SU-DHL-6 (cell line): ENCODE results near the gene GPT2.

ENCODE experiments used
- H2AFZ ChIP-seq: fragments of 200-600 bp; sonication (generic); 2 replicates; pipeline ENCODE4 v1.6.1; 2014; ENCODE audit warnings: low read depth, mild to moderate bottlenecking, moderate library complexity, mixed read lengths, antibody characterized with exemption, low read length; ENCODE audit not compliant: severe bottlenecking
- H3F3A ChIP-seq: fragments of 200-600 bp; shearing (Covaris generic); 2 replicates; pipeline ENCODE4 v1.6.0; 2016; ENCODE audit warnings: antibody characterized with exemption, mild to moderate bottlenecking; ENCODE audit not compliant: insufficient read depth
- H3K27ac ChIP-seq: fragments of 200-600 bp; sonication (generic); 2 replicates; pipeline ENCODE4 v1.5.1; 2016; ENCODE audit warnings: low read depth, mild to moderate bottlenecking, low read length, moderate library complexity, mixed read lengths
- H3K27me3 ChIP-seq: fragments of 200-600 bp; sonication (generic), shearing (Covaris generic); 2 replicates; pipeline ENCODE4 v1.6.0; 2014; ENCODE audit warnings: mild to moderate bottlenecking, low read length
- H3K36me3 ChIP-seq: fragments of 200-600 bp; sonication (generic); 2 replicates; pipeline ENCODE4 v1.6.1; 2014; ENCODE audit warnings: mild to moderate bottlenecking, low read length, mixed read lengths
- H3K4me2 ChIP-seq: fragments of 300-600, 200-600 bp; shearing (Covaris generic), sonication (generic); 2 replicates; pipeline ENCODE4 v1.6.0; 2014; ENCODE audit warnings: low read length, low read depth, mild to moderate bottlenecking; ENCODE audit not compliant: poor library complexity, severe bottlenecking
- H3K4me3 ChIP-seq: fragments of 200-600 bp; sonication (generic); 2 replicates; pipeline ENCODE4 v1.5.1; 2014; ENCODE audit warnings: antibody characterized with exemption, low read length, mild to moderate bottlenecking, mixed read lengths; ENCODE audit not compliant: insufficient read depth, poor library complexity, severe bottlenecking
- H3K79me2 ChIP-seq: fragments of 200-600 bp; sonication (generic); 2 replicates; pipeline ENCODE4 v1.6.1; 2014; ENCODE audit warnings: mild to moderate bottlenecking, low read length, moderate library complexity; ENCODE audit not compliant: insufficient read depth
- H3K9ac ChIP-seq: fragments of 200-600 bp; sonication (generic); 2 replicates; pipeline ENCODE4 v1.7.0; 2014; ENCODE audit warnings: mild to moderate bottlenecking, low read length
- H3K9me2 ChIP-seq: fragments of 200-600 bp; sonication (generic); replicated peaks from 2 replicates; pipeline ENCODE4 v1.6.1; 2014; ENCODE audit warnings: low read length; ENCODE audit not compliant: insufficient read depth
- H3K9me3 ChIP-seq: fragments of 200-600 bp; sonication (generic); 2 replicates; pipeline ENCODE4 v1.6.1; 2014; ENCODE audit warnings: low read length, mixed read lengths; ENCODE audit not compliant: insufficient read depth
- H4K20me1 ChIP-seq: fragments of 200-600 bp; sonication (generic); 2 replicates; pipeline ENCODE4 v1.6.1; 2014; ENCODE audit warnings: low read depth, mild to moderate bottlenecking, antibody characterized with exemption, low read length, moderate library complexity, mixed read lengths
- CTCF ChIP-seq: fragments of 200-600 bp; sonication (generic); IDR thresholded peaks from one replicate; pipeline ENCODE4 v1.5.1; 2017; ENCODE audit warnings: antibody characterized with exemption, mild to moderate bottlenecking, low read length, moderate library complexity; ENCODE audit not compliant: insufficient read depth, poor library complexity, severe bottlenecking
- EZH2phosphoT487 ChIP-seq: fragments of 200-600 bp; sonication (generic), shearing (Covaris generic); conservative IDR thresholded peaks from 2 replicates; pipeline ENCODE4 v1.6.1; 2018; ENCODE audit warnings: mild to moderate bottlenecking, antibody characterized with exemption, low read length, moderate library complexity, mixed read lengths

The GPT2 gene

GRCh38 chr16:46976550-46976949, 92.4 kb downstream of the GPT2 start:
- peak overlapping the region; percentile 18 for H3K4me2 ChIP-seq
- no peaks in the 10 kb centered on the region for H3K36me3 ChIP-seq
- no peaks in the 10 kb centered on the region for H4K20me1 ChIP-seq
- peaks cover 16% of the 10 kb centered on the region for H3K79me2 ChIP-seq
- peaks cover 6% of the 10 kb centered on the region; the same call in 1 of the 2 replicates for H3F3A ChIP-seq
- H3K9ac ChIP-seq = no peak overlapping the region
- H3K27me3 ChIP-seq = no peaks in the 10 kb centered on the region
- no peaks in the 10 kb centered on the region for H3K9me2 ChIP-seq
- peak overlapping the region; percentile 5 for H2AFZ ChIP-seq
- no peak overlapping the region for H3K4me3 ChIP-seq
- H3K27ac ChIP-seq = no peak overlapping the region
- no peaks in the 10 kb centered on the region for H3K9me3 ChIP-seq
- TF ChIP-seq CTCF (no peak), EZH2phosphoT487 (no peak)
